Activated B cell treated with CpG ODN at 0.5 μM for 24 hours (primary cell): Measurements from ENCODE around the gene NUDT3. TPM values are rescaled to one million over a fixed set of nuclear protein-coding genes. Genes with fewer than 3 reads are reported as not detected.

Experiments
- ATAC-seq: fragments of 200-7000 bp; cut with Tn5 transposase; one replicate; pipeline ENCODE4 v1.10.0; 2021; ENCODE audit warnings: low read depth, mild to moderate bottlenecking, moderate library complexity
- CTCF ChIA-PET: fragments of 350-600 bp; sonication (Branson Sonifier 250); formaldehyde crosslinking; loops from one replicate; lab custom pipeline; 2021; ENCODE audit warnings: antibody characterized with exemption; lab: Charles Lee
- POLR2A ChIA-PET: fragments of 350-600 bp; sonication (Branson Sonifier 250); formaldehyde crosslinking; loops from one replicate; lab custom pipeline; 2021; ENCODE audit warnings: antibody characterized with exemption; lab: Charles Lee
- DNase-seq: peaks from one replicate; pipeline ENCODE4 v3.0.0; 2022
- H3K27ac Mint-ChIP-seq: one replicate; pipeline ENCODE4 v1.8.0; 2020; ENCODE audit warnings: mixed read lengths
- H3K27me3 Mint-ChIP-seq: one replicate; pipeline ENCODE4 v1.8.0; 2021; ENCODE audit warnings: mixed read lengths
- H3K36me3 Mint-ChIP-seq: one replicate; pipeline ENCODE4 v1.8.0; 2021; ENCODE audit warnings: low read depth, mixed read lengths
- H3K4me1 Mint-ChIP-seq: one replicate; pipeline ENCODE4 v1.8.0; 2021; ENCODE audit warnings: mixed read lengths
- H3K4me3 Mint-ChIP-seq: one replicate; pipeline ENCODE4 v1.8.0; 2020; ENCODE audit warnings: mild to moderate bottlenecking, mixed read lengths
- H3K9me3 Mint-ChIP-seq: one replicate; pipeline ENCODE4 v1.8.0; 2020; ENCODE audit warnings: mixed read lengths
- CTCF ChIP-seq: fragments of 200-600 bp; IDR thresholded peaks from one replicate; pipeline ENCODE4 v1.8.0; 2022; ENCODE audit warnings: antibody characterized with exemption, mild to moderate bottlenecking
- intact Hi-C: fragments of 100-400 bp; cut with micrococcal nuclease; formaldehyde crosslinking; loops from one replicate; pipeline ENCODE4 v1.15.1; 2024
- total RNA-seq: library from RNA; stranded (reverse); gene quantifications from 2 replicates; pipeline ENCODE4 v1.2.3, GENCODE V29; 2022

Gene NUDT3
- total RNA-seq, 1 donor from 2014 or later: 27.0 TPM

GRCh38 chr6:34249469-34250261 lies 142.8 kb downstream of the NUDT3 start:
- ChIA-PET CTCF (interaction anchor here (0.6 to 5.4 kb wide), 26 partner anchors 13 to 890 kb away, joined by 3 to 168 read pairs (median 5); partner anchors contain the start of genes HMGA1, NUDT3 and RPS10), POLR2A (interaction anchor here (0.6 to 5.1 kb wide), 19 partner anchors 8 to 360 kb away, joined by 3 to 70 read pairs (median 7); partner anchors contain the start of genes HMGA1, NUDT3 and RPS10)
- ATAC-seq (peak; percentile 39), DNase-seq (no peak)
- Mint-ChIP-seq H3K27me3 (no peaks in the 10 kb centered on the region), H3K4me3 (peak overlapping the region; percentile 95), H3K9me3 (no peaks in the 10 kb centered on the region), H3K27ac (peak overlapping the region; percentile 96), H3K4me1 (peaks cover 48% of the 10 kb centered on the region), H3K36me3 (peaks cover 20% of the 10 kb centered on the region)
- TF ChIP-seq CTCF: no peak
- intact Hi-C loops: loop anchor here (1.0 to 5.0 kb wide), 11 partner anchors 12 to 993 kb away; partner anchors contain the start of gene NUDT3

GRCh38 chr6:34248727-34249468 lies 143.6 kb downstream of the NUDT3 start, which contains the start of gene SMIM29:
Gene SMIM29 (minus strand): TSS chr6:34249006. CDS start chr6:34247791, 1,215 bp downstream.
- Mint-ChIP-seq H3K27me3 (no peaks in the 10 kb centered on the region), H3K4me1 (peaks cover 53% of the 10 kb centered on the region), H3K27ac (peak within 1 kb of the TSS; percentile 96), H3K36me3 (peaks cover 28% of the 10 kb centered on the region), H3K9me3 (no peaks in the 10 kb centered on the region), H3K4me3 (peak within 1 kb of the TSS; percentile 95)
- ChIA-PET POLR2A (interaction anchor here (0.5 to 5.1 kb wide), 19 partner anchors 9 to 360 kb away, joined by 3 to 70 read pairs (median 7); partner anchors contain the start of genes HMGA1, NUDT3 and RPS10), CTCF (interaction anchor here (0.6 to 5.4 kb wide), 26 partner anchors 12 to 891 kb away, joined by 3 to 168 read pairs (median 5); partner anchors contain the start of genes HMGA1, NUDT3 and RPS10)
- no peak for TF ChIP-seq CTCF
- DNase-seq: peak; percentile 98
- peak; percentile 90 for ATAC-seq
- intact Hi-C loops: loop anchor here (1.0 to 5.0 kb wide), 11 partner anchors 12 to 993 kb away; partner anchors contain the start of gene NUDT3

- H3K36me3 Mint-ChIP-seq: peaks cover 34% of the 10 kb centered on the region
- peaks cover 58% of the 10 kb centered on the region for H3K4me1 Mint-ChIP-seq
- H3K9me3 Mint-ChIP-seq: no peaks in the 10 kb centered on the region
- peak overlapping the region; percentile 95 for H3K4me3 Mint-ChIP-seq
- peak; percentile 6 for ATAC-seq
- ChIA-PET CTCF (interaction anchor here (1.0 to 5.4 kb wide), 10 partner anchors 20 to 362 kb away, joined by 3 to 168 read pairs (median 16); partner anchors contain the start of gene NUDT3), POLR2A (interaction anchor here (0.5 to 5.1 kb wide), 15 partner anchors 8 to 361 kb away, joined by 3 to 70 read pairs (median 12); partner anchors contain the start of genes HMGA1, NUDT3 and RPS10)
- no peaks in the 10 kb centered on the region for H3K27me3 Mint-ChIP-seq
- intact Hi-C loops: loop anchor here (2.0 to 5.0 kb wide), 4 partner anchors 49 to 994 kb away; no protein-coding TSS in a partner anchor
- no peak for DNase-seq
- TF ChIP-seq CTCF: no peak
- H3K27ac Mint-ChIP-seq: peak overlapping the region; percentile 93
These were observed 144.2 kb downstream of the NUDT3 start for GRCh38 chr6:34248198-34248726.

GRCh38 chr6:34247481-34248197 lies 144.8 kb downstream of the NUDT3 start:
- H3K36me3 Mint-ChIP-seq: peaks cover 40% of the 10 kb centered on the region
- DNase-seq (no peak), ATAC-seq (no peak)
- intact Hi-C loops: loop anchor here (2.0 to 5.0 kb wide), 4 partner anchors 50 to 995 kb away; no protein-coding TSS in a partner anchor
- H3K4me3 Mint-ChIP-seq: peak overlapping the region; percentile 95
- no peaks in the 10 kb centered on the region for H3K9me3 Mint-ChIP-seq
- H3K4me1 Mint-ChIP-seq: peaks cover 60% of the 10 kb centered on the region
- TF ChIP-seq CTCF: no peak
- peak overlapping the region; percentile 93 for H3K27ac Mint-ChIP-seq
- ChIA-PET CTCF (interaction anchor here (1.0 to 5.4 kb wide), 10 partner anchors 11 to 362 kb away, joined by 3 to 168 read pairs (median 10); partner anchors contain the start of genes HMGA1 and NUDT3), POLR2A (interaction anchor here (0.5 to 5.1 kb wide), 14 partner anchors 11 to 362 kb away, joined by 3 to 70 read pairs (median 10); partner anchors contain the start of genes HMGA1, NUDT3 and RPS10)
- no peaks in the 10 kb centered on the region for H3K27me3 Mint-ChIP-seq
